CD4-positive, alpha-beta T cell treated with Interleukin-4 for 4 hours (primary cell): ENCODE results near the gene TNP2.
A peak's percentile ranks its signal among the peaks of the same experiment; 100 is the strongest.

Source experiments
- DNase-seq: peaks from one replicate; pipeline ENCODE4 v3.0.0-alpha.2; 2020

The TNP2 gene

GRCh38 chr16:11255737-11256660 is 13.1 kb downstream of the TNP2 start, which contains the start of gene SOCS1:
SOCS1 (minus strand) TSS chr16:11256204; CDS start chr16:11255478, 726 bp downstream.
- peak; percentile 87 for DNase-seq

DNA sequence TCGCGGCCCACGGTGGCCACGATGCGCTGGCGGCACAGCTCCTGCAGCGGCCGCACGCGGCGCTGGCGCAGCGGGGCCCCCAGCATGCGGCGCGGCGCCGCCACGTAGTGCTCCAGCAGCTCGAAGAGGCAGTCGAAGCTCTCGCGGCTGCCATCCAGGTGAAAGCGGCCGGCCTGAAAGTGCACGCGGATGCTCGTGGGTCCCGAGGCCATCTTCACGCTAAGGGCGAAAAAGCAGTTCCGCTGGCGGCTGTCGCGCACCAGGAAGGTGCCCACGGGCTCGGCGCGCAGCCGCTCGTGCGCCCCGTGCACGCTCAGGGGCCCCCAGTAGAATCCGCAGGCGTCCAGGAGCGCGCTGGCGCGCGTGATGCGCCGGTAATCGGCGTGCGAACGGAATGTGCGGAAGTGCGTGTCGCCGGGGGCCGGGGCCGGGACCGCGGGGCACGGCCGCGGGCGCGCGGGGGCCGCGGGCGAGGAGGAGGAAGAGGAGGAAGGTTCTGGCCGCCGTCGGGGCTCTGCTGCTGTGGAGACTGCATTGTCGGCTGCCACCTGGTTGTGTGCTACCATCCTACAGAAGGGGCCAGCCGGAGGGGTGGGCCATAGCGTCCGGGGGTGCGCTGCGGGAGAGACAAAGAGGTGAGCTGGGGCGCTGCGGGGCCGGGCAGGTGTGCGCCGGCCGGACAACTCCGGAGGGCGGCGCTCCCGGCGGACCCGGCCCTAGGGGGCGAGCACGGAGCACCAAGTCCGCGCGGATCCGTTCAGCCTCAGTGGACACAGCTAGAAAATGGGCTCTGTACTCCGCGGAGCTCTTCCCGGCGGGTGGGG is 14.0 kb downstream of the TNP2 start:
- DNase-seq = peak; percentile 60

DNA sequence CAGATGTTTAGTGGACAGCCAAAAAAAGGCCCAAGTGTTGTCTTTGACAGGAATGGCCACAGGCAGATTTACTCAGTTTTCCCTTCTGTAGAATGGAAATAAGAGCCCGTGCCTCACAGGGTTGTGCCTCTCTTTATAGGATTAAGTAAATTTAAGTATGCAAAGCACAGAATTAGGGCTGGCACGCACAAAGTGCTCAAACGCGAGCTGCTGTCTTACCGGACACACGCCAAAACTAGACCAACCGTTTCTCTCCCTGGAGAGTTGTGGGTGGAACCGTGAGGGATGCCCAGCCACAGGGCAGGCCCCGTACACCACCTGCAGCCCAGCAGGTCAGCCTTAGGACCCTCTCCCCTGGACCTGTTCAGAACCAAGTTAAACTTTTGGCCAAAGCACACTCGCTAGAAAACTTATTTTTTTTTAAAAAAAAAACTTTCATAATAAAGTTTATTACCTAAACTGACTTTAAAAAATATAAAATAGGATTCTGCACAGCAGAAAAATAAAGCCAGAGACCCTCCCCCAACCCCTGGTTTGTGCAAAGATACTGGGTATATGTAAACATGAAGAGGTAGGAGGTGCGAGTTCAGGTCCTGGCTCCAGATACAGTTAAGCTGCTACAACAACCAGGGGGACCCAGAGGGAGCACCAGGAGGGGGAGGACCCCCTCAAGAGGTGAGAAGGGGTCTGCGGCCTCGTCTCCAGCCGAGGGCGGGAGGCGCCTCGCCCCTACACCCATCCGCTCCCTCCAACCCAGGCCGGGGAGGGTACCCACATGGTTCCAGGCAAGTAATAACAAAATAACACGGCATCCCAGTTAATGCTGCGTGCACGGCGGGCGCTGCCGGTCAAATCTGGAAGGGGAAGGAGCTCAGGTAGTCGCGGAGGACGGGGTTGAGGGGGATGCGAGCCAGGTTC is 14.9 kb downstream of the TNP2 start:
- no peak for DNase-seq

- peak; percentile 66 for DNase-seq
These were observed 15.8 kb downstream of the TNP2 start for GRCh38 chr16:11253009-11253994.

DNA sequence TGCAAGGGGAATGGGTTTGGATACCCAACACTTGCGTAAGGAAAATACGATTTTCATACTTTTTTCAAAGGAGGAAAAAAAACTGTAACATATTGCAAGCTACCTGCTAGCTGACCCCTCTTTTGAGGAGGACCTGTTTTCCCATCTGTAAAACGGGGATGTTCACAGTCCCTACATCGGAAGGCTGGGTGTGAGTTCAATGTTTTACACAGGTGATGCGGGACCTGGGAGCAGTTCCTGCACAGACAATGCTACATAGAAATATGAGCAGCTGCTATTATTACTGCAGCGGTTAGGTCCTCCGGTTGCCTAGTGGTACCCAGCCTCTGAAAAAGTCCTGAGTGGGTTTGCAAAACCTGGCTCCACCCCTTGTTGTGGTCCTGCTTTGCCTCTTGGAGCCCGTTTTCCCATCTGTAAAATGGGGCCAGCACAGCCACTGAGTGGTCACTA is 16.6 kb downstream of the TNP2 start:
- no peak for DNase-seq

- peak; percentile 89 for DNase-seq
These were observed 17.3 kb downstream of the TNP2 start for GRCh38 chr16:11251525-11252481.

DNA sequence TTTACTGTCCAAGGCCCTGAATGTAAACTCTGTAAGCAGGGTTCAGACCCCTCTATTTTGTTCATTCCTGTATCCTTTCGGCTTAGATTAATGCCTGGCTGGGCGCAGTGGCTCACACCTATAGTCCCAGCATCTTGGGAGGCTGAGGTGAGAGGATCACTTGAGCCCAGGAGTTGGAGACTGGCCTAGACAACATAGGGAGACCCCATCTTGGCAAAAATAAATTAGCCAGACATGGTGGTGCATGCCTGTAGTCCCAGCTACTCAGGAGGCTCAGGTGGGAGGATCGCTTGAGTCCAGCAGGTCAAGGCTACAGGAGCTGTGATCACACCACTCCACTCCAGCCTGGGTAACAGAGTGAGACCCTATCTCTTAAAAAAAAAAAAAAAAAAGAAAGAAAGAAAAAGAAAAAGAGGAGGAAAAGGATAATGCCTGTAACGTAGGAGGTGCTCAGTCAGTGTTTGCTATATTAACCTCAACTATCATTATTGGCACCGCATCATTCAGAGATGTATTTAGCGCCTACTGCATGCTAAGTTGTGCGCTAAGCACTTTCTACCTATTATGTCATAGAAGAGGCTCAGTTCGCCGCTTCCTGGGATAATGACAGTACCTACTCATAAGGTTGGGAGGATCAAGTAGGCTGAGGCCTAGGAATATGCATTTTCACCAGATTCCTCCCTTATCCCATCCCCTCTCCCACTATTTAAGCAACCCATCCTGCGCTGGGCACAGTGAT is 18.2 kb downstream of the TNP2 start:
- no peak for DNase-seq

DNA sequence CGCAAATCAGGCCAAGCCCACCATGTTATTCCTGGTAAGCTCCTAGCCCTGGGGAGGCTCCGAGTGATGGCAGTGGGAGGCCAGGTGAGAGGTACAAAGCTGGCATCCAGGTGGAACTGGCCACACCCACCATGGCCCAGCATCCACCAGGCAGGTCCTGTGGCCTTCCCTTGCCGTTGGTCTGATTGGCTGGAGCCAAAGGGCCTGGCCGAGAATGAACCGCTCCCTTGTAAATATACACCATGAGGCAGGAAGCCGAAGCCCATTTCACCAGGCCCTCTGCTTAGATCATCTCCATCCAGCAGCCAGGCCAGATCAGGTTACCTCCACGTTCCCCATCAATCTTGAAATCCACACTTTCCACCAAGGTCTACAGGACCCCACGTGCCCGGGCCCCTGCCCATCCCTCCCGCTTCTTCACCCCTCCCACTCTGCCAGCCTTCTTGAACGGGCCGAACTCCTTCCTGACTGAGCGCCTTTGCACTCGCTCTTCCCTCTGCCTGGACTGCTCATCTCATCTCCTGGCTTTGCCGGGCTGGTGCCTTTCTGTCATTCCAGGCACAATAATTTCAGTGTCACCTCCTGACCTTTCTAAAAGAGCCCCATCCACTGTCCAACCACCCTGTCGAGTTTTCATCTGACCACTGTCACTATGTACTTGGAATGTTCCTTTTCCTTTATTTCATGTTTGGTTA is 18.9 kb downstream of the TNP2 start:
- no peak for DNase-seq

DNA sequence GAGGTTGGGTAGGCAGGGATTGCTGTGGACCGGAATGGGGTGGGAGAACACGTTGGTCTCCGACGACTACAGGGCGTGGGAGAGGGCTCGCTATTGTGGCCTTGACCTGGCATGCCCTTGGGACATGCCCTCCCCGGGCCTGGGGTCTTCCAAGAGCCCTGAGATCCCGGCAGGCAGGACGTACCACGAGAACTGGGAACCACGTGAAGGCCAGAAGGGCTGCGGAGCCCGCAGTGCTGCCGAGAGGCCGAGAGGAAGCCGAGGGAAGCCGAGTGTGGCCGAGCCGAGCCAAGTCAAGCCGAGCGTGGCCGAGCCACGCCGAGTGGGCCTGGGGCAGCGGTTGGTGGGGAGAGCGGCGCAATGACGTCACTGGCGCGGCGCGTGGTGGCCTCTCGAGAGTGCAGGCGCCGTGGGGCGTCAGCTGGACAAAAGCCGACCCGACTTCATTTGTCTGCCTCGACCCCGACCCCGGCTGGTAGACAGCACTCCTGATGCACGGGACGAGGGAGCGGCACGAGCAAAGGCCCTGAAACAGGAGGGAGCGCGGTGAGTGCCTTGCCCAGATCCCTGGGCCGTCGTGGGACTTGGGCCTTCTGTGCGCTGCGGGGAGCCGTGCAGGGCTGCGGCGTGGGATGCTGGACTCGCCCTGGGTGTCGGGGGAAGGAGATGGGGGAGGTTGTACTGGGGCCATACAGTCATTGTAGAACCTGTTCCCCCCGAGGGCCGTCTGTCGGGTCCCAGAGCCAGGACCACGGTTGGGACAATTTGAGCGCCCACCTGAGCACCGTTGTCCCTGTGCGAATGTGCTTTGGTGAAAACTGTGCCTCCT is 19.7 kb downstream of the TNP2 start:
- DNase-seq = no peak

GRCh38 chr16:11248133-11248532 is 21.0 kb downstream of the TNP2 start:
- DNase-seq = no peak

DNA sequence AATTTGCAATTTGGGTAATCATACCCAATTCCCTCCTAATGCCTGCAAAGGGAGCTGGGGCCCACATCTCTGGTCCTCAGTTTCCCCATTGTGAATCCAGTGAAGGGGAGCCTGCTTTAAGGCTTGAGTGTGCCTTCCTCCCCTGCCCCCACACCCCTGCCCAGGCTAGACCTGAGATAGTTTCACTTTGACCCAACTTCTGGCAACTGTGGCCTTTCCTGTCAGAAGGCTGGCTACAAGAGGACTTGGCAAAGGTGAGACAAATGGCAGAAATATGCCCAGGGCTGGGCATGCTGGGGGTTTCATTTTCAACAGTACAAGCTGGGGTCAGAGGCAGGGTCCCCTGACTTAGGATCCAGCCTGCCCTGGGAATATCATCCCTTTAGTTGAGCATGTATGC is 23.1 kb downstream of the TNP2 start:
- DNase-seq = no peak

DNA sequence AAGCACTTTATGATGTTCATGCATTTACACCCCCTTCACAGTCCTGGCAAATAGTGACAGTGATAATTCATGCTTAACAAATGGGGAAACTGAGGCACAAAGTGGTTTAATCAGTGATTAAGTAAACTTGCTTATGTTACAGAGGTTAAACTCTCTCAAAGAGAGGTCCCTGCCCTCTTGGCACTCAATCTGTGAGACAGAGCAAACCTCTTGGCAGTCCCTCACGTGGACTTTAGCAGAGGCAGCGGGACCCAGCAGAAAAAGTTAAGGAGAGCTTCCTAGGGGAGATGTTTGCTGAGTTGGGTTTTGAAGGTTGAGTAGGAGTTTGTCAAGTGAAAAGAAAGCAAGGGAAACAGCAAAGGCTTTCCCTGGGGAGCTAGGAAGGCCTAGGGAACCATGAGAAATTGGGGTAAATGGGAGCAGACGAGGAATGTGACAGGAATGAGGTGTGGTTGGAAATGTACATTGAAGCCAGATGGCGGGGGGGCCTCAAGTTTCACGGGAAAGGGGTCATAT is 23.8 kb downstream of the TNP2 start:
- DNase-seq = no peak

GRCh38 chr16:11242658-11243057 is 26.5 kb downstream of the TNP2 start:
- DNase-seq = no peak

DNA sequence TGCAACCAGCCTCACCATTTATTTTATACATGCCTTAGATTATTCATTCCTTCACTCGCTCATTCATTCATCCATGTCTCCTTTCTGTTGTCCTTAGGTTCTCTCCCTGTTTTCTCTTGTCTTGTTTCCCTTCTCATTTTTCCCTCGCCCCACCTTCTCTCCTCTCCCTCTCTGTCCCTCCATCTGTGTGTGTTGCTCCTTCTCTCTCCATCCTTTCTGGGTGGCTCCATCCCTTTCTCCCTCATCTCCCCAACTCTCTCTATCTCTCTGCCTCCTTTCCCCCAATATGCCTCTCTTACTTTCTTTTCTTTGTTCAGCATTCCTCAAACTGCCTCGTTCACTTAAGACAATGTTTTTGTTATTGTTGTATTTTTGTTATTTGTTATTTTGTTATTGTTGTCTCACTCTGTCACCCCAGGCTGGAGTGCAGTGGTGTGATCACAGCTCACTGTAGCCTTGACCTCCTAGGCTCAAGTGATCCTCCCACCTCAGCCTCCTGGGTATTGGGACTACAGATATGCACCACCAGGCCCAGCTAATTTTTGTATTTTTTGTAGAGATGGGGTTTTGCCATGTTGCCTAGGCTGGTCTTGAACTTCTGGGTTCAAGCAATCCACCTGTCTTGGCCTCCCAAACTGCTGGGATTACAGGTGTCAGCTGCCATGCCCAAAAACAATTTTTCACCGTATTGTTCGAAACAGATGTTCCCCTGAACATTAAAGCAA is 27.5 kb downstream of the TNP2 start:
- no peak for DNase-seq

DNA sequence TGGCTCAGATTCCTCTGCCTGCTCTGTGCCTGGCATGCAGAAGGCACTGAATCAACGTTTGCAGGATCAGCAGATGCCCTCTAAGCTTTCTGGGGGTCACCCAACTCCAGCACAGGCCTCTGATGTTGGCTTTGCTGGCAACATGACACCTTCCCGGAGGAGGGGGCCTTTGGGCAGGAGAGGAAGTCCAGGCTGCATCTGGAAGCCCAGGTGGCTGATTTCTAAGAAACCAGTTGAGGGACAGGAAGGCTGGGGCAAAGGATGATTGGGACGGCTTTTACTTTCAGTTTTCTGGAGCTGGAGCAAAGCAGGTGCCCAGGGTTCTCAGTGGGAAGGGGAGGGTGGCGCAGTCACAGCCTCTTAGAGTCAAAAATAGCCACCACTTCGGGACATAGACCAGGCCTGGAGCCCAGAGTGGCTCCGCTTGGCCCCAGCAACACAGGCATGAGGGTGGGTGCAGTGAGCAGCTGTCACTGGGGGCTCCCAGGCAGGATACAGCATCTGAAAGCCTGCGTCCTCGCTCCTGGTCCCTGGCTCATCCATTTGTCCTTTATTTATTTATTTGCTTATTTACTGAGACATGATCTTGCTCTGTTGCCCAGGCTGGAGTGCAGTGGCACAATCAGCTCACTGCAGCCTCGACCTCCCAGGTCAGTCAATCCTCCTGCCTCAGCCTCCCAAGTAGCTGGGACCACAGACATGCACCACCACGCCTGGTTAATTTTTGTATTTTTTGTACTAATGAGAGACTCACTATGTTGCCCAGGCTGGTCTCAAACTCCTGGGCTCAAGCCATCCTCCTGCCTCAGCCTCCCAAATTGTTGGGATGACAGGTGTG is 28.3 kb downstream of the TNP2 start:
- DNase-seq = no peak
